ENCODE results near the gene KRT71. TPM values are rescaled to one million over a fixed set of nuclear protein-coding genes. Genes with fewer than 3 reads are reported as not detected.

KRT71 gene
- total RNA-seq, 1 experiment from 2014 or later, result not detected

- no peak for TF ChIP-seq EZH2 (IDR thresholded peaks at IDR 0.05; ENCODE audit: low read depth)
- TF ChIP-seq CTCF (conservative IDR thresholded peaks at IDR 0.05), result no peak
- H3K4me2 ChIP-seq, result no peak overlapping the region
- CTCF ChIA-PET, result no interaction called here
- no peaks in the 10 kb centered on the region for H3K36me3 ChIP-seq (ENCODE audit: low read depth)
- no peaks in the 10 kb centered on the region for H3K4me1 ChIP-seq (replicated peaks; ENCODE audit: insufficient read depth)
- no peaks in the 10 kb centered on the region for H3K27me3 ChIP-seq (ENCODE audit: insufficient read depth, low read depth)
- no peak overlapping the region for H3K27ac ChIP-seq
- H3K79me2 ChIP-seq (ENCODE audit: low read depth), result no peaks in the 10 kb centered on the region
- no peaks in the 10 kb centered on the region for H3F3A ChIP-seq (ENCODE audit: insufficient read depth, low read depth)
- DNase-seq, result peak in 1 of 2 experiments; percentile 26
- no peak overlapping the region for H2AFZ ChIP-seq
- intact Hi-C loops (cut with micrococcal nuclease; ENCODE audit: unreplicated experiment), result no loop called here
- no peak overlapping the region for H3K4me3 ChIP-seq
- BruUV-seq (replicated peaks), result no TSS peak
- no peaks in the 10 kb centered on the region for H3K9me3 ChIP-seq (ENCODE audit: insufficient read depth, low read depth)
- H4K20me1 ChIP-seq (ENCODE audit: insufficient read depth), result no peaks in the 10 kb centered on the region
- H3K9me2 ChIP-seq (ENCODE audit: insufficient read depth), result no peaks in the 10 kb centered on the region
- POLR2A ChIA-PET (ENCODE audit: unreplicated experiment), result no interaction called here
Observed at GRCh38 chr12:52532636-52533035, 20.3 kb downstream of the KRT71 start.

- TF ChIP-seq CTCF (conservative IDR thresholded peaks at IDR 0.05) (no peak), EZH2 (IDR thresholded peaks at IDR 0.05; ENCODE audit: low read depth) (no peak)
Observed at GRCh38 chr12:52531566-52532300, 21.2 kb downstream of the KRT71 start.

GRCh38 chr12:52530905-52531304 is 22.0 kb downstream of the KRT71 start:
- POLR2A ChIA-PET (ENCODE audit: unreplicated experiment), result no interaction called here
- H3K36me3 ChIP-seq (ENCODE audit: low read depth), result no peaks in the 10 kb centered on the region
- CTCF ChIA-PET, result no interaction called here
- H4K20me1 ChIP-seq (ENCODE audit: insufficient read depth), result no peaks in the 10 kb centered on the region
- H3K4me2 ChIP-seq, result no peak overlapping the region
- no peaks in the 10 kb centered on the region for H3K9me3 ChIP-seq (ENCODE audit: insufficient read depth, low read depth)
- TF ChIP-seq CTCF (conservative IDR thresholded peaks at IDR 0.05) (no peak), EZH2 (IDR thresholded peaks at IDR 0.05; ENCODE audit: low read depth) (no peak)
- intact Hi-C loops (cut with micrococcal nuclease; ENCODE audit: unreplicated experiment), result no loop called here
- no peaks in the 10 kb centered on the region for H3K27me3 ChIP-seq (ENCODE audit: insufficient read depth, low read depth)
- H3F3A ChIP-seq (ENCODE audit: insufficient read depth, low read depth), result no peaks in the 10 kb centered on the region
- no peaks in the 10 kb centered on the region for H3K9me2 ChIP-seq (ENCODE audit: insufficient read depth)
- BruUV-seq (replicated peaks), result no TSS peak
- H2AFZ ChIP-seq, result no peak overlapping the region
- no peak overlapping the region for H3K27ac ChIP-seq
- no peaks in the 10 kb centered on the region for H3K4me1 ChIP-seq (replicated peaks; ENCODE audit: insufficient read depth)
- DNase-seq, result no peak
- no peak overlapping the region for H3K4me3 ChIP-seq
- H3K79me2 ChIP-seq (ENCODE audit: low read depth), result no peaks in the 10 kb centered on the region

More at GRCh38 chr12:52531566-52532300, 21.2 kb downstream of the KRT71 start:
- H3K27me3 ChIP-seq (ENCODE audit: insufficient read depth, low read depth), result no peaks in the 10 kb centered on the region
- no peaks in the 10 kb centered on the region for H3K79me2 ChIP-seq (ENCODE audit: low read depth)
- BruUV-seq (replicated peaks), result no TSS peak
- H3K4me1 ChIP-seq (replicated peaks; ENCODE audit: insufficient read depth), result no peaks in the 10 kb centered on the region
- H3K9me3 ChIP-seq (ENCODE audit: insufficient read depth, low read depth), result no peaks in the 10 kb centered on the region
- H3K27ac ChIP-seq, result no peak overlapping the region
- DNase-seq, result peak in 1 of 2 experiments; percentile 10
- no peaks in the 10 kb centered on the region for H3K36me3 ChIP-seq (ENCODE audit: low read depth)
- H2AFZ ChIP-seq, result no peak overlapping the region
- ChIA-PET POLR2A (ENCODE audit: unreplicated experiment) (no interaction called here), CTCF (no interaction called here)
- no peaks in the 10 kb centered on the region for H4K20me1 ChIP-seq (ENCODE audit: insufficient read depth)
- no peaks in the 10 kb centered on the region for H3K9me2 ChIP-seq (ENCODE audit: insufficient read depth)
- H3K4me2 ChIP-seq, result no peak overlapping the region
- H3K4me3 ChIP-seq, result no peak overlapping the region
- intact Hi-C loops (cut with micrococcal nuclease; ENCODE audit: unreplicated experiment), result no loop called here
- H3F3A ChIP-seq (ENCODE audit: insufficient read depth, low read depth), result no peaks in the 10 kb centered on the region
